ENCODE measurements around the gene ZKSCAN5.
A peak's percentile ranks its signal among the peaks of the same experiment; 100 is the strongest.

The ZKSCAN5 gene

GRCh38 chr7:99504603-99505323 lies at the start of gene ZKSCAN5:
TSS of gene ZKSCAN5 (plus strand) at chr7:99504662. CDS start at chr7:99506045, 1,383 bp downstream.
- DNase-seq: peak; percentile 98

- no peak for DNase-seq
Observed at GRCh38 chr7:99455874-99456273, 48.6 kb upstream of the ZKSCAN5 start.

- no peak for DNase-seq
Observed at GRCh38 chr7:99456288-99456687, 48.2 kb upstream of the ZKSCAN5 start.

GRCh38 chr7:99457050-99457649 lies 47.3 kb upstream of the ZKSCAN5 start:
- DNase-seq: no peak

GRCh38 chr7:99457650-99458493 lies 46.6 kb upstream of the ZKSCAN5 start:
- DNase-seq: no peak

GRCh38 chr7:99459087-99459486 lies 45.4 kb upstream of the ZKSCAN5 start:
- DNase-seq: no peak

GRCh38 chr7:99460651-99461050 lies 43.8 kb upstream of the ZKSCAN5 start:
- no peak for DNase-seq

GRCh38 chr7:99461221-99461620 lies 43.2 kb upstream of the ZKSCAN5 start:
- DNase-seq: no peak

GRCh38 chr7:99465421-99465768 lies 39.1 kb upstream of the ZKSCAN5 start:
- no peak for DNase-seq

GRCh38 chr7:99468336-99468918 lies 36.0 kb upstream of the ZKSCAN5 start:
- no peak for DNase-seq

GRCh38 chr7:99469381-99470065 lies 34.9 kb upstream of the ZKSCAN5 start:
- DNase-seq: no peak

GRCh38 chr7:99472561-99473314 lies 31.7 kb upstream of the ZKSCAN5 start, which contains the start of gene ZNF789:
TSS of gene ZNF789 (plus strand) at chr7:99472890. CDS start at chr7:99476457, 3,567 bp downstream.
- peak; percentile 99 for DNase-seq

GRCh38 chr7:99473315-99473596 lies 31.2 kb upstream of the ZKSCAN5 start:
- DNase-seq: no peak

GRCh38 chr7:99476107-99476506 lies 28.4 kb upstream of the ZKSCAN5 start:
- DNase-seq: no peak

- DNase-seq: no peak
Observed at GRCh38 chr7:99478464-99479440, 25.7 kb upstream of the ZKSCAN5 start.

- DNase-seq: no peak
Observed at GRCh38 chr7:99485094-99485493, 19.4 kb upstream of the ZKSCAN5 start.

- no peak for DNase-seq
Observed at GRCh38 chr7:99489235-99489634, 15.2 kb upstream of the ZKSCAN5 start.

GRCh38 chr7:99490878-99491277 lies 13.6 kb upstream of the ZKSCAN5 start:
- no peak for DNase-seq

- no peak for DNase-seq
Observed at GRCh38 chr7:99493823-99494222, 10.6 kb upstream of the ZKSCAN5 start.

GRCh38 chr7:99497766-99498545 lies 6.5 kb upstream of the ZKSCAN5 start:
- no peak for DNase-seq

Measured in femur (tissue), 1 donor.